Smooth muscle cell (in vitro differentiated cells): Measurements from ENCODE around the gene GPR42. TPM values are rescaled to one million over a fixed set of nuclear protein-coding genes. Genes with fewer than 3 reads are reported as not detected.
"Not testable (repeated sequence)": the region's sequence is repeated elsewhere in the genome, so short reads cannot be mapped to it uniquely, and the experiment has no call there.

Source experiments
- DNase-seq: peaks from one replicate; lab custom pipeline; 2025; ENCODE audit not compliant: unreplicated experiment; lab: John Stamatoyannopoulos, UW
- H2AFZ ChIP-seq: fragments of 200-600 bp; sonication (generic); 2 replicates; pipeline ENCODE4 v1.6.0; 2016; ENCODE audit warnings: antibody characterized with exemption, low read depth, mild to moderate bottlenecking
- H3F3A ChIP-seq: fragments of 200-600 bp; sonication (generic); 2 replicates; pipeline ENCODE4 v1.6.0; 2017; ENCODE audit warnings: antibody characterized with exemption, low read depth
- H3K27ac ChIP-seq: fragments of 200-600 bp; sonication (generic); 2 replicates; pipeline ENCODE4 v1.5.1; 2016; ENCODE audit warnings: low read depth, mild to moderate bottlenecking
- H3K27me3 ChIP-seq: fragments of 200-600 bp; sonication (generic); 2 replicates; pipeline ENCODE4 v1.6.1; 2016; ENCODE audit warnings: low read depth, mild to moderate bottlenecking
- H3K36me3 ChIP-seq: fragments of 200-600 bp; sonication (generic); 2 replicates; pipeline ENCODE4 v1.5.1; 2016; ENCODE audit warnings: low read depth
- H3K4me1 ChIP-seq: fragments of 200-600 bp; sonication (generic); 2 replicates; pipeline ENCODE4 v1.5.1; 2016; ENCODE audit warnings: low read depth
- H3K4me2 ChIP-seq: fragments of 200-600 bp; sonication (generic); 2 replicates; pipeline ENCODE4 v1.6.0; 2016; ENCODE audit warnings: mild to moderate bottlenecking
- H3K4me3 ChIP-seq: fragments of 200-600 bp; sonication (generic); 2 replicates; pipeline ENCODE4 v1.5.1; 2016; ENCODE audit warnings: mild to moderate bottlenecking
- H3K79me2 ChIP-seq: fragments of 200-600 bp; sonication (generic); 2 replicates; pipeline ENCODE4 v1.6.0; 2016; ENCODE audit warnings: low read depth, mild to moderate bottlenecking
- H3K9ac ChIP-seq: fragments of 200-600 bp; sonication (generic); 2 replicates; pipeline ENCODE4 v1.6.0; 2016; ENCODE audit warnings: low read depth
- H3K9me3 ChIP-seq: fragments of 200-600 bp; sonication (generic); replicated peaks from 2 replicates; pipeline ENCODE4 v1.5.1; 2016; ENCODE audit warnings: low read depth
- H4K20me1 ChIP-seq: fragments of 200-600 bp; sonication (generic); 2 replicates; pipeline ENCODE4 v1.6.0; 2016; ENCODE audit warnings: low read depth
- CTCF ChIP-seq: fragments of 200-600 bp; sonication (generic); IDR thresholded peaks from 2 replicates; pipeline ENCODE4 v1.5.1; 2017; ENCODE audit warnings: borderline replicate concordance, mild to moderate bottlenecking, antibody characterized with exemption; ENCODE audit not compliant: insufficient read depth, poor library complexity, severe bottlenecking
- WGBS: methylation state at CpG from one replicate; pipeline ENCODE4 v1.1.7; 2016; ENCODE audit warnings: low lambda C conversion rate; 5-methylcytosine and 5-hydroxymethylcytosine counted together
- polyA plus RNA-seq: library from polyadenylated mRNA; unstranded; fragments of >200 nt; fragmentation: Nextera tagmentation; extraction: Ambion mirVana; gene quantifications from 2 replicates; pipeline ENCODE4 v1.2.1, GENCODE V29; 2016
- total RNA-seq: library from RNA; depleted of rRNA; stranded (reverse); fragments of >200 nt; gene quantifications from 2 replicates; pipeline ENCODE4 v1.2.3, GENCODE V29; 2014

GPR42 gene
- total and polyA plus RNA-seq, 2 experiments from 2014 or later = not detected

GRCh38 chr19:35369522-35369921 is 1.3 kb upstream of the GPR42 start:
- Histone ChIP-seq H3K79me2 (no peaks in the 10 kb centered on the region), H3K27ac (no peak overlapping the region), H3K9me3 (no peaks in the 10 kb centered on the region), H4K20me1 (no peaks in the 10 kb centered on the region), H3K27me3 (no peaks in the 10 kb centered on the region), H2AFZ (no peak overlapping the region), H3K9ac (no peak overlapping the region), H3K4me3 (no peak overlapping the region), H3F3A (no peaks in the 10 kb centered on the region), H3K4me2 (no peak overlapping the region), H3K4me1 (no peaks in the 10 kb centered on the region), H3K36me3 (no peaks in the 10 kb centered on the region)
- no peak for DNase-seq
- TF ChIP-seq CTCF = no peak

- no peaks in the 10 kb centered on the region for H3F3A ChIP-seq
Measured at GRCh38 chr19:35373492-35373891, 2.6 kb downstream of the GPR42 start.

GRCh38 chr19:35374031-35374430 is 3.2 kb downstream of the GPR42 start:
- not testable (repeated sequence) for H3K27me3 ChIP-seq, H4K20me1 ChIP-seq, H3K9me3 ChIP-seq, DNase-seq, H2AFZ ChIP-seq, H3K4me3 ChIP-seq, H3F3A ChIP-seq, H3K4me1 ChIP-seq, H3K79me2 ChIP-seq, H3K4me2 ChIP-seq, H3K36me3 ChIP-seq, H3K27ac ChIP-seq, H3K9ac ChIP-seq

More at GRCh38 chr19:35373492-35373891, 2.6 kb downstream of the GPR42 start:
- Histone ChIP-seq H4K20me1 (no peaks in the 10 kb centered on the region), H3K4me2 (no peak overlapping the region), H3K36me3 (no peaks in the 10 kb centered on the region), H3K4me3 (no peak overlapping the region), H3K9ac (no peak overlapping the region), H3K79me2 (no peaks in the 10 kb centered on the region), H3K27ac (no peak overlapping the region), H3K9me3 (no peaks in the 10 kb centered on the region), H3K27me3 (no peaks in the 10 kb centered on the region), H3K4me1 (no peaks in the 10 kb centered on the region), H2AFZ (no peak overlapping the region)
- 69% methylated on average over 7 of the region's 7 CpGs for WGBS
- no peak for TF ChIP-seq CTCF
- DNase-seq = no peak

GRCh38 chr19:35375505-35376307 is 4.8 kb downstream of the GPR42 start:
- H2AFZ ChIP-seq = no peak overlapping the region
- H3K79me2 ChIP-seq = no peaks in the 10 kb centered on the region
- no peak for TF ChIP-seq CTCF
- H3K9me3 ChIP-seq = no peaks in the 10 kb centered on the region
- H3F3A ChIP-seq = no peaks in the 10 kb centered on the region
- no peaks in the 10 kb centered on the region for H4K20me1 ChIP-seq
- no peaks in the 10 kb centered on the region for H3K27me3 ChIP-seq
- no peak for DNase-seq
- no peaks in the 10 kb centered on the region for H3K36me3 ChIP-seq
- H3K4me2 ChIP-seq = no peak overlapping the region
- 90% methylated on average over 12 of the region's 12 CpGs for WGBS
- H3K9ac ChIP-seq = no peak overlapping the region
- no peak overlapping the region for H3K27ac ChIP-seq
- H3K4me3 ChIP-seq = no peak overlapping the region
- H3K4me1 ChIP-seq = no peaks in the 10 kb centered on the region
